Activated CD8-positive, alpha-beta memory T cell treated with anti-CD3 and anti-CD28 coated beads for 36 hours (primary cell): ENCODE results near the gene CABP4. TPM values are rescaled to one million over a fixed set of nuclear protein-coding genes. Genes with fewer than 3 reads are reported as not detected.

Source experiments
- CTCF ChIA-PET: fragments of 350-600 bp; sonication (Branson Sonifier 250); formaldehyde crosslinking; loops from one replicate; lab custom pipeline; 2021; ENCODE audit warnings: antibody characterized with exemption; lab: Charles Lee
- POLR2A ChIA-PET: fragments of 350-600 bp; sonication (Branson Sonifier 250); formaldehyde crosslinking; loops from one replicate; lab custom pipeline; 2021; ENCODE audit warnings: antibody characterized with exemption; lab: Charles Lee
- total RNA-seq, 2 experiments: library from RNA; stranded (reverse); gene quantifications; one replicate each; pipeline ENCODE4 v1.2.3, GENCODE V29; 2021

Gene CABP4
- total RNA-seq, result under 1 TPM in 1 of 2 experiments, not detected in 1; 0.23 TPM

GRCh38 chr11:67455054-67455453 lies at the start of gene CABP4:
Gene CABP4, plus strand, starts transcription at chr11:67455354. Its CDS starts 70 bp downstream, at chr11:67455424.
- POLR2A ChIA-PET, result no interaction called here
- CTCF ChIA-PET, result interaction anchor here (1.3 kb wide), 1 partner anchor 13 kb away, joined by 3 read pairs; no protein-coding TSS in a partner anchor

GRCh38 chr11:67405688-67406339 lies 49.3 kb upstream of the CABP4 start:
- CTCF ChIA-PET, result interaction anchor here (1.7 to 5.0 kb wide), 3 partner anchors 13 to 54 kb away, joined by 5 to 34 read pairs (median 6); no protein-coding TSS in a partner anchor
- POLR2A ChIA-PET, result interaction anchor here (1.0 to 2.7 kb wide), 4 partner anchors 12 to 32 kb away, joined by 3 to 31 read pairs (median 16); partner anchors contain the start of genes PTPRCAP and RPS6KB2

GRCh38 chr11:67406420-67406968 lies 48.7 kb upstream of the CABP4 start:
- ChIA-PET CTCF (interaction anchor here (0.6 to 1.2 kb wide), 3 partner anchors 8 to 26 kb away, joined by 3 to 4 read pairs (median 3); no protein-coding TSS in a partner anchor), POLR2A (interaction anchor here (0.6 to 3.2 kb wide), 6 partner anchors 11 to 1984 kb away, joined by 3 to 28 read pairs (median 8); partner anchors contain the start of gene PTPRCAP)

GRCh38 chr11:67406969-67407687 lies 48.0 kb upstream of the CABP4 start:
- ChIA-PET POLR2A (interaction anchor here (0.6 to 3.2 kb wide), 10 partner anchors 9 to 1984 kb away, joined by 3 to 28 read pairs (median 4); partner anchors contain the start of gene PTPRCAP), CTCF (interaction anchor here (0.6 to 1.5 kb wide), 5 partner anchors 9 to 25 kb away, joined by 3 to 4 read pairs (median 3); no protein-coding TSS in a partner anchor)

GRCh38 chr11:67407688-67408163 lies 47.4 kb upstream of the CABP4 start:
- ChIA-PET POLR2A (interaction anchor here (0.8 to 3.2 kb wide), 8 partner anchors 9 to 98 kb away, joined by 3 to 28 read pairs (median 4); partner anchors contain the start of genes PTPRCAP and RPS6KB2), CTCF (interaction anchor here (0.6 to 1.5 kb wide), 5 partner anchors 9 to 36 kb away, joined by 3 to 4 read pairs (median 3); no protein-coding TSS in a partner anchor)

GRCh38 chr11:67408437-67409200 lies 46.5 kb upstream of the CABP4 start:
- ChIA-PET POLR2A (interaction anchor here (0.6 to 3.2 kb wide), 10 partner anchors 9 to 92 kb away, joined by 3 to 28 read pairs (median 4); partner anchors contain the start of genes PTPRCAP and RPS6KB2), CTCF (interaction anchor here (0.6 to 1.5 kb wide), 7 partner anchors 8 to 255 kb away, joined by 3 to 8 read pairs (median 4); no protein-coding TSS in a partner anchor)

- CTCF ChIA-PET, result interaction anchor here (0.6 to 1.5 kb wide), 3 partner anchors 9 to 255 kb away, joined by 3 to 8 read pairs (median 5); no protein-coding TSS in a partner anchor
These were observed 45.9 kb upstream of the CABP4 start for GRCh38 chr11:67409261-67409666.

GRCh38 chr11:67409781-67410368 lies 45.3 kb upstream of the CABP4 start:
- POLR2A ChIA-PET, result interaction anchor here (3.2 kb wide), 1 partner anchor 10 kb away, joined by 28 read pairs; no protein-coding TSS in a partner anchor
- CTCF ChIA-PET, result interaction anchor here (1.5 kb wide), 1 partner anchor 9 kb away, joined by 8 read pairs; no protein-coding TSS in a partner anchor

More at GRCh38 chr11:67409261-67409666, 45.9 kb upstream of the CABP4 start:
- POLR2A ChIA-PET, result interaction anchor here (0.6 to 3.2 kb wide), 6 partner anchors 8 to 93 kb away, joined by 3 to 28 read pairs (median 8); partner anchors contain the start of gene PTPRCAP

- POLR2A ChIA-PET, result no interaction called here
These were observed 44.8 kb upstream of the CABP4 start for GRCh38 chr11:67410369-67410831.

GRCh38 chr11:67410984-67411784 lies 44.0 kb upstream of the CABP4 start:
- ChIA-PET CTCF (interaction anchor here (1.1 to 1.7 kb wide), 5 partner anchors 9 to 58 kb away, joined by 3 to 6 read pairs (median 3); partner anchors contain the start of genes PPP1CA and TMEM134), POLR2A (interaction anchor here (0.6 to 2.0 kb wide), 4 partner anchors 7 to 32 kb away, joined by 5 to 7 read pairs (median 6); partner anchors contain the start of genes CORO1B, PPP1CA and TBC1D10C)

More at GRCh38 chr11:67410369-67410831, 44.8 kb upstream of the CABP4 start:
- CTCF ChIA-PET, result interaction anchor here (1.4 kb wide), 1 partner anchor 28 kb away, joined by 3 read pairs; no protein-coding TSS in a partner anchor

GRCh38 chr11:67411785-67412152 lies 43.4 kb upstream of the CABP4 start:
- ChIA-PET POLR2A (interaction anchor here (0.6 to 2.0 kb wide), 4 partner anchors 8 to 32 kb away, joined by 5 to 7 read pairs (median 6); partner anchors contain the start of genes CORO1B, PPP1CA and TBC1D10C), CTCF (interaction anchor here (1.1 to 1.7 kb wide), 5 partner anchors 9 to 57 kb away, joined by 3 to 6 read pairs (median 3); partner anchors contain the start of genes PPP1CA and TMEM134)

GRCh38 chr11:67412495-67413179 lies 42.5 kb upstream of the CABP4 start:
- CTCF ChIA-PET, result interaction anchor here (1.6 to 1.7 kb wide), 6 partner anchors 8 to 71 kb away, joined by 3 to 8 read pairs (median 6); partner anchors contain the start of genes PPP1CA and TBC1D10C
- POLR2A ChIA-PET, result interaction anchor here (0.6 to 2.0 kb wide), 7 partner anchors 8 to 49 kb away, joined by 3 to 6 read pairs (median 5); partner anchors contain the start of genes CORO1B, PPP1CA, PTPRCAP and TBC1D10C

GRCh38 chr11:67413266-67413849 lies 41.8 kb upstream of the CABP4 start:
- ChIA-PET POLR2A (interaction anchor here (0.5 to 2.0 kb wide), 6 partner anchors 10 to 962 kb away, joined by 3 to 5 read pairs (median 3); partner anchors contain the start of genes PTPRCAP and TBC1D10C), CTCF (interaction anchor here (1.6 to 1.7 kb wide), 3 partner anchors 9 to 71 kb away, joined by 5 to 8 read pairs (median 6); partner anchors contain the start of genes PPP1CA and TBC1D10C)
